Activated naive CD4-positive, alpha-beta T cell treated with anti-CD3 and anti-CD28 coated beads, Interleukin-2, amount 50 U/mL, for 72 hours (primary cell): ENCODE data around the gene NCOA7. TPM values are rescaled to one million over a fixed set of nuclear protein-coding genes. Genes with fewer than 3 reads are reported as not detected.
"Not testable (repeated sequence)": the region's sequence is repeated elsewhere in the genome, so short reads cannot be mapped to it uniquely, and the experiment has no call there.

ENCODE experiments used
- ATAC-seq, 2 donors: fragments of 150-1000 bp; cut with Tn5 transposase; 2 replicates each; pipeline ENCODE4 v1.10.0; 2021; ENCODE audit warnings: mild to moderate bottlenecking in 2 of 2, moderate library complexity in 2 of 2
- DNase-seq, 2 donors: peaks; one replicate each; pipeline ENCODE4 v3.0.0; 2021 to 2022; ENCODE audit warnings: low spot score in 2 of 2
- H3K27ac Mint-ChIP-seq, 2 donors: one replicate each; pipeline ENCODE4 v1.8.0; 2022; ENCODE audit warnings: mild to moderate bottlenecking in 2 of 2, mixed read lengths in 2 of 2
- H3K36me3 Mint-ChIP-seq, 2 donors: one replicate each; pipeline ENCODE4 v1.8.0; 2022; ENCODE audit warnings: mixed read lengths in 2 of 2
- H3K9me3 Mint-ChIP-seq, 2 donors: one replicate each; pipeline ENCODE4 v1.8.0; 2022; ENCODE audit warnings: mixed read lengths in 2 of 2
- total RNA-seq, 2 donors: library from RNA; stranded (reverse); gene quantifications; one replicate each; pipeline ENCODE4 v1.2.3, GENCODE V29; 2022

NCOA7 gene
- total RNA-seq, 2 donors from 2014 or later = 50.8 to 58.8 TPM

GRCh38 chr6:125832391-125833117, 41.8 kb downstream of the NCOA7 start:
- H3K27ac Mint-ChIP-seq = no peak overlapping the region
- DNase-seq (no peak), ATAC-seq (no peak)
- H3K9me3 Mint-ChIP-seq = no peaks in the 10 kb centered on the region
- no peaks in the 10 kb centered on the region for H3K36me3 Mint-ChIP-seq

GRCh38 chr6:125834348-125834747, 43.6 kb downstream of the NCOA7 start:
- DNase-seq (no peak), ATAC-seq (no peak)
- Mint-ChIP-seq H3K9me3 (no peaks in the 10 kb centered on the region), H3K36me3 (no peaks in the 10 kb centered on the region), H3K27ac (no peak overlapping the region)

GRCh38 chr6:125835221-125835744, 44.5 kb downstream of the NCOA7 start:
- H3K9me3 Mint-ChIP-seq = no peaks in the 10 kb centered on the region
- DNase-seq (no peak), ATAC-seq (no peak)
- no peak overlapping the region for H3K27ac Mint-ChIP-seq
- no peaks in the 10 kb centered on the region for H3K36me3 Mint-ChIP-seq

- no peak for ATAC-seq
- H3K9me3 Mint-ChIP-seq = no peaks in the 10 kb centered on the region
These were observed 45.7 kb downstream of the NCOA7 start for GRCh38 chr6:125836466-125836865.

GRCh38 chr6:125839471-125839870, 48.7 kb downstream of the NCOA7 start:
- no peak for ATAC-seq
- H3K27ac Mint-ChIP-seq = no peak overlapping the region
- H3K9me3 Mint-ChIP-seq = no peaks in the 10 kb centered on the region

More at GRCh38 chr6:125836466-125836865, 45.7 kb downstream of the NCOA7 start:
- DNase-seq = no peak
- Mint-ChIP-seq H3K27ac (no peak overlapping the region), H3K36me3 (no peaks in the 10 kb centered on the region)

GRCh38 chr6:125839879-125840278, 49.1 kb downstream of the NCOA7 start:
- no peak for ATAC-seq

More at GRCh38 chr6:125839471-125839870, 48.7 kb downstream of the NCOA7 start:
- DNase-seq = no peak
- H3K36me3 Mint-ChIP-seq = no peaks in the 10 kb centered on the region

GRCh38 chr6:125841356-125842090, 50.8 kb downstream of the NCOA7 start:
- ATAC-seq (no peak), DNase-seq (no peak)
- H3K9me3 Mint-ChIP-seq = no peaks in the 10 kb centered on the region
- no peaks in the 10 kb centered on the region for H3K36me3 Mint-ChIP-seq
- no peak overlapping the region for H3K27ac Mint-ChIP-seq

More at GRCh38 chr6:125839879-125840278, 49.1 kb downstream of the NCOA7 start:
- H3K36me3 Mint-ChIP-seq = no peaks in the 10 kb centered on the region
- H3K9me3 Mint-ChIP-seq = no peaks in the 10 kb centered on the region
- no peak for DNase-seq
- no peak overlapping the region for H3K27ac Mint-ChIP-seq

- H3K36me3 Mint-ChIP-seq = peaks cover 0 to 2% of the 10 kb centered on the region in 2 donors
- no peaks in the 10 kb centered on the region for H3K9me3 Mint-ChIP-seq
- ATAC-seq (no peak), DNase-seq (no peak)
- no peak overlapping the region for H3K27ac Mint-ChIP-seq
These were observed 51.4 kb downstream of the NCOA7 start for GRCh38 chr6:125842091-125842626.

- DNase-seq = no peak
- no peak overlapping the region for H3K27ac Mint-ChIP-seq
- no peaks in the 10 kb centered on the region for H3K9me3 Mint-ChIP-seq
- peaks cover 0 to 13% of the 10 kb centered on the region in 2 donors for H3K36me3 Mint-ChIP-seq
- no peak for ATAC-seq
These were observed 52.8 kb downstream of the NCOA7 start for GRCh38 chr6:125843593-125843992.

- ATAC-seq (no peak), DNase-seq (no peak)
- Mint-ChIP-seq H3K36me3 (peaks cover 0 to 13% of the 10 kb centered on the region in 2 donors), H3K27ac (peak overlapping the region in 1 of 2 donors; percentile 1), H3K9me3 (no peaks in the 10 kb centered on the region)
These were observed 54.2 kb downstream of the NCOA7 start for GRCh38 chr6:125844989-125845388.

GRCh38 chr6:125846292-125847024, 55.7 kb downstream of the NCOA7 start:
- Mint-ChIP-seq H3K36me3 (peaks cover 0 to 13% of the 10 kb centered on the region in 2 donors), H3K27ac (no peak overlapping the region), H3K9me3 (no peaks in the 10 kb centered on the region)
- DNase-seq = no peak
- no peak for ATAC-seq

GRCh38 chr6:125848286-125848685, 57.5 kb downstream of the NCOA7 start:
- peaks cover 0 to 14% of the 10 kb centered on the region in 2 donors for H3K9me3 Mint-ChIP-seq
- not testable (repeated sequence) for ATAC-seq, H3K27ac Mint-ChIP-seq, DNase-seq
- H3K36me3 Mint-ChIP-seq = peaks cover 7 to 30% of the 10 kb centered on the region in 2 donors

- ATAC-seq (no peak), DNase-seq (no peak)
- H3K27ac Mint-ChIP-seq = no peak overlapping the region
- H3K9me3 Mint-ChIP-seq = peaks cover 0 to 14% of the 10 kb centered on the region in 2 donors
- peaks cover 7 to 31% of the 10 kb centered on the region in 2 donors for H3K36me3 Mint-ChIP-seq
These were observed 59.6 kb downstream of the NCOA7 start for GRCh38 chr6:125850361-125850760.

- H3K36me3 Mint-ChIP-seq = peaks cover 7 to 25% of the 10 kb centered on the region in 2 donors
- H3K27ac Mint-ChIP-seq = no peak overlapping the region
- peaks cover 0 to 14% of the 10 kb centered on the region in 2 donors for H3K9me3 Mint-ChIP-seq
- no peak for DNase-seq
- no peak for ATAC-seq
These were observed 61.8 kb downstream of the NCOA7 start for GRCh38 chr6:125852587-125852986.

GRCh38 chr6:125853168-125853567, 62.4 kb downstream of the NCOA7 start:
- no peak overlapping the region for H3K27ac Mint-ChIP-seq
- ATAC-seq (no peak), DNase-seq (no peak)
- H3K36me3 Mint-ChIP-seq = peaks cover 7 to 19% of the 10 kb centered on the region in 2 donors
- peaks cover 0 to 14% of the 10 kb centered on the region in 2 donors for H3K9me3 Mint-ChIP-seq

- DNase-seq (no peak), ATAC-seq (no peak)
- Mint-ChIP-seq H3K9me3 (peaks cover 0 to 14% of the 10 kb centered on the region in 2 donors), H3K27ac (no peak overlapping the region), H3K36me3 (peaks cover 7 to 19% of the 10 kb centered on the region in 2 donors)
These were observed 63.0 kb downstream of the NCOA7 start for GRCh38 chr6:125853756-125854155.
